SJCRH30 (cell line): ENCODE data around the gene ALDH1A2. TPM values are rescaled to one million over a fixed set of nuclear protein-coding genes. Genes with fewer than 3 reads are reported as not detected.
"Not testable (repeated sequence)": the region's sequence is repeated elsewhere in the genome, so short reads cannot be mapped to it uniquely, and the experiment has no call there.

ENCODE experiments used
- DNase-seq, 2 experiments: peaks; one replicate each; pipeline ENCODE4 v3.0.0-alpha.2; 2015 to 2020
- H3K27ac ChIP-seq: fragments of 250-450 bp; sonication (Bioruptor Pico); 2 replicates; pipeline ENCODE4 v1.5.1; 2020; ENCODE audit warnings: mild to moderate bottlenecking, moderate library complexity
- H3K27me3 ChIP-seq: fragments of 250-450 bp; sonication (Bioruptor Pico); 2 replicates; pipeline ENCODE4 v1.5.1; 2020; ENCODE audit warnings: mild to moderate bottlenecking, moderate library complexity
- H3K36me3 ChIP-seq: fragments of 250-450 bp; sonication (Bioruptor Pico); 2 replicates; pipeline ENCODE4 v1.5.1; 2020; ENCODE audit warnings: mild to moderate bottlenecking, moderate library complexity
- H3K4me1 ChIP-seq: fragments of 250-450 bp; sonication (Bioruptor Pico); 2 replicates; pipeline ENCODE4 v1.5.1; 2020; ENCODE audit warnings: mild to moderate bottlenecking, moderate library complexity
- H3K4me3 ChIP-seq: fragments of 250-450 bp; sonication (Bioruptor Pico); 2 replicates; pipeline ENCODE4 v1.5.1; 2020; ENCODE audit warnings: mild to moderate bottlenecking, moderate library complexity
- H3K9me3 ChIP-seq: fragments of 250-450 bp; sonication (Bioruptor Pico); replicated peaks from 2 replicates; pipeline ENCODE4 v1.5.1; 2020; ENCODE audit warnings: mild to moderate bottlenecking, moderate library complexity
- total RNA-seq: library from RNA; depleted of rRNA; stranded (reverse); fragments of >200 nt; shearing (Covaris generic); gene quantifications from 2 replicates; pipeline ENCODE4 v1.2.3, GENCODE V29; 2014

ALDH1A2 gene
- total RNA-seq, 1 experiment from 2014 or later: 8.9 TPM

GRCh38 chr15:58081456-58081855 is 15.9 kb upstream of the ALDH1A2 start:
- H3K4me1 ChIP-seq: peaks cover 14% of the 10 kb centered on the region
- no peaks in the 10 kb centered on the region for H3K36me3 ChIP-seq
- H3K4me3 ChIP-seq: no peak overlapping the region
- H3K27me3 ChIP-seq: no peaks in the 10 kb centered on the region
- no peak for DNase-seq
- H3K27ac ChIP-seq: no peak overlapping the region
- H3K9me3 ChIP-seq: no peaks in the 10 kb centered on the region

- not testable (repeated sequence) for DNase-seq, H3K4me3 ChIP-seq, H3K27me3 ChIP-seq
These were observed 15.4 kb upstream of the ALDH1A2 start for GRCh38 chr15:58080959-58081358.

GRCh38 chr15:58080398-58080797 is 14.9 kb upstream of the ALDH1A2 start:
- H3K9me3 ChIP-seq: no peaks in the 10 kb centered on the region
- peaks cover 14% of the 10 kb centered on the region for H3K4me1 ChIP-seq
- H3K27ac ChIP-seq: no peak overlapping the region
- H3K4me3 ChIP-seq: no peak overlapping the region
- no peak for DNase-seq
- no peaks in the 10 kb centered on the region for H3K36me3 ChIP-seq
- H3K27me3 ChIP-seq: no peaks in the 10 kb centered on the region

More at GRCh38 chr15:58080959-58081358, 15.4 kb upstream of the ALDH1A2 start:
- peaks cover 14% of the 10 kb centered on the region for H3K4me1 ChIP-seq
- not testable (repeated sequence) for H3K36me3 ChIP-seq, H3K27ac ChIP-seq, H3K9me3 ChIP-seq

GRCh38 chr15:58078591-58078990 is 13.1 kb upstream of the ALDH1A2 start:
- Histone ChIP-seq H3K27ac (peak overlapping the region; percentile 20), H3K4me3 (no peak overlapping the region), H3K27me3 (no peaks in the 10 kb centered on the region), H3K9me3 (no peaks in the 10 kb centered on the region), H3K4me1 (peaks cover 14% of the 10 kb centered on the region), H3K36me3 (no peaks in the 10 kb centered on the region)
- peak; percentile 78 to 87 for DNase-seq

- peak in 1 of 2 experiments; percentile 25 for DNase-seq
- Histone ChIP-seq H3K4me3 (no peak overlapping the region), H3K9me3 (no peaks in the 10 kb centered on the region), H3K4me1 (peaks cover 14% of the 10 kb centered on the region), H3K27me3 (no peaks in the 10 kb centered on the region), H3K27ac (no peak overlapping the region), H3K36me3 (no peaks in the 10 kb centered on the region)
These were observed 11.9 kb upstream of the ALDH1A2 start for GRCh38 chr15:58077427-58077826.

GRCh38 chr15:58074452-58074851 is 8.9 kb upstream of the ALDH1A2 start:
- no peaks in the 10 kb centered on the region for H3K36me3 ChIP-seq
- H3K4me3 ChIP-seq: no peak overlapping the region
- H3K27me3 ChIP-seq: no peaks in the 10 kb centered on the region
- H3K4me1 ChIP-seq: peaks cover 18% of the 10 kb centered on the region
- DNase-seq: no peak
- no peaks in the 10 kb centered on the region for H3K9me3 ChIP-seq
- H3K27ac ChIP-seq: no peak overlapping the region

GRCh38 chr15:58070801-58071418 is 5.4 kb upstream of the ALDH1A2 start:
- peak; percentile 60 to 91 for DNase-seq
- no peaks in the 10 kb centered on the region for H3K36me3 ChIP-seq
- no peak overlapping the region for H3K4me3 ChIP-seq
- no peaks in the 10 kb centered on the region for H3K9me3 ChIP-seq
- no peaks in the 10 kb centered on the region for H3K27me3 ChIP-seq
- H3K27ac ChIP-seq: no peak overlapping the region
- 0 out of 2 replicates have a peak, but pooled peaks cover 4% of the 10 kb centered on the region for H3K4me1 ChIP-seq

- H3K4me1 ChIP-seq: 0 out of 2 replicates have a peak, but pooled peaks cover 4% of the 10 kb centered on the region
These were observed 3.5 kb upstream of the ALDH1A2 start for GRCh38 chr15:58069008-58069407.

GRCh38 chr15:58066042-58066867 is 744 bp upstream of the ALDH1A2 start:
- Histone ChIP-seq H3K9me3 (no peaks in the 10 kb centered on the region), H3K36me3 (no peaks in the 10 kb centered on the region), H3K27ac (peak overlapping the region; percentile 77), H3K4me3 (peak overlapping the region; percentile 78), H3K4me1 (0 out of 2 replicates have a peak, but pooled peaks cover 4% of the 10 kb centered on the region), H3K27me3 (no peaks in the 10 kb centered on the region)
- peak; percentile 69 to 79 for DNase-seq

More at GRCh38 chr15:58069008-58069407, 3.5 kb upstream of the ALDH1A2 start:
- no peak overlapping the region for H3K27ac ChIP-seq
- H3K9me3 ChIP-seq: no peaks in the 10 kb centered on the region
- no peaks in the 10 kb centered on the region for H3K27me3 ChIP-seq
- no peak for DNase-seq
- no peaks in the 10 kb centered on the region for H3K36me3 ChIP-seq
- no peak overlapping the region for H3K4me3 ChIP-seq

- Histone ChIP-seq H3K36me3 (no peaks in the 10 kb centered on the region), H3K4me3 (no peak overlapping the region), H3K27ac (no peak overlapping the region), H3K27me3 (no peaks in the 10 kb centered on the region), H3K4me1 (no peaks in the 10 kb centered on the region), H3K9me3 (no peaks in the 10 kb centered on the region)
- no peak for DNase-seq
These were observed 499 bp downstream of the ALDH1A2 start for GRCh38 chr15:58064980-58065444.

GRCh38 chr15:58064082-58064979 is 1.2 kb downstream of the ALDH1A2 start:
- H3K4me1 ChIP-seq: no peaks in the 10 kb centered on the region
- no peaks in the 10 kb centered on the region for H3K36me3 ChIP-seq
- DNase-seq: no peak
- H3K27ac ChIP-seq: no peak overlapping the region
- H3K27me3 ChIP-seq: no peaks in the 10 kb centered on the region
- H3K4me3 ChIP-seq: no peak overlapping the region
- no peaks in the 10 kb centered on the region for H3K9me3 ChIP-seq

- Histone ChIP-seq H3K4me1 (no peaks in the 10 kb centered on the region; the same call in none of the 2 replicates), H3K27ac (no peak overlapping the region), H3K9me3 (no peaks in the 10 kb centered on the region), H3K4me3 (no peak overlapping the region), H3K27me3 (no peaks in the 10 kb centered on the region), H3K36me3 (no peaks in the 10 kb centered on the region)
- no peak for DNase-seq
These were observed 1.9 kb downstream of the ALDH1A2 start for GRCh38 chr15:58063614-58064013.

- DNase-seq: no peak
- Histone ChIP-seq H3K27ac (no peak overlapping the region), H3K36me3 (no peaks in the 10 kb centered on the region), H3K9me3 (no peaks in the 10 kb centered on the region), H3K4me1 (no peaks in the 10 kb centered on the region; the same call in none of the 2 replicates), H3K27me3 (no peaks in the 10 kb centered on the region), H3K4me3 (no peak overlapping the region)
These were observed 2.5 kb downstream of the ALDH1A2 start for GRCh38 chr15:58062983-58063382.

GRCh38 chr15:58062175-58062574 is 3.3 kb downstream of the ALDH1A2 start:
- H3K4me1 ChIP-seq: no peaks in the 10 kb centered on the region; the same call in none of the 2 replicates
- no peak overlapping the region for H3K27ac ChIP-seq
- H3K9me3 ChIP-seq: no peaks in the 10 kb centered on the region
- no peak overlapping the region for H3K4me3 ChIP-seq
- H3K27me3 ChIP-seq: no peaks in the 10 kb centered on the region
- H3K36me3 ChIP-seq: no peaks in the 10 kb centered on the region
- DNase-seq: no peak
